Stimulated activated naive CD4-positive, alpha-beta T cell treated with Interleukin-2 at 50 U/mL for 16 hours (primary cell): Measurements from ENCODE around the gene DHRS2.
"Not testable (repeated sequence)": the region's sequence is repeated elsewhere in the genome, so short reads cannot be mapped to it uniquely, and the experiment has no call there.

Source experiments
- DNase-seq: peaks from one replicate; lab custom pipeline; 2025; lab: John Stamatoyannopoulos, UW

The DHRS2 gene

DNA sequence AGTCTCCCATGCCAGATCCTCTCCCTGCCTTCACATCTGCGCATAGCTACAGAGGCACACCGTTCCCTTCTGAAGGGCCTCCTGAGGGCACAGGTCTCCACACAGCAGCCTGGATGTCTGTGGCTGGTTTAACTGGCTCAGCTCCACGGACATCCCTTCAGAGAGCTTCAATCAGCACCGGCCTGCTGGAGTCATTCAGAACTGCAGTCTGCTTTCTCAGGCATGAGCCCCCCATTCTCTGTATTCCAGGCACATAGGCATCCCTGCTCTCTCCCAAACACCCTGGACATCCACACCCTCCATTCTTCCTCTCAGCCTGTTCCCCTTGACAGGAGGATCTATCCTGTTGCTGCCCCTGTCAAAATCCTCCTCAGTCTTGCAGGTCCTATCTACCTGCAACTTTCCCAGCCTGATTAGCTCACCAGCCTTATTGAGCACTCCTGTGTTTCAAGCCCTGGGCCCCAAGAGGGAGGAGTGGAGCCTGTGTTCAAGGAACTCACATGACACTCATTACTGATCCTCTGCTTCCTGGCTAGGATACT, 2.9 kb upstream of the DHRS2 start:
- no peak for DNase-seq

DNA sequence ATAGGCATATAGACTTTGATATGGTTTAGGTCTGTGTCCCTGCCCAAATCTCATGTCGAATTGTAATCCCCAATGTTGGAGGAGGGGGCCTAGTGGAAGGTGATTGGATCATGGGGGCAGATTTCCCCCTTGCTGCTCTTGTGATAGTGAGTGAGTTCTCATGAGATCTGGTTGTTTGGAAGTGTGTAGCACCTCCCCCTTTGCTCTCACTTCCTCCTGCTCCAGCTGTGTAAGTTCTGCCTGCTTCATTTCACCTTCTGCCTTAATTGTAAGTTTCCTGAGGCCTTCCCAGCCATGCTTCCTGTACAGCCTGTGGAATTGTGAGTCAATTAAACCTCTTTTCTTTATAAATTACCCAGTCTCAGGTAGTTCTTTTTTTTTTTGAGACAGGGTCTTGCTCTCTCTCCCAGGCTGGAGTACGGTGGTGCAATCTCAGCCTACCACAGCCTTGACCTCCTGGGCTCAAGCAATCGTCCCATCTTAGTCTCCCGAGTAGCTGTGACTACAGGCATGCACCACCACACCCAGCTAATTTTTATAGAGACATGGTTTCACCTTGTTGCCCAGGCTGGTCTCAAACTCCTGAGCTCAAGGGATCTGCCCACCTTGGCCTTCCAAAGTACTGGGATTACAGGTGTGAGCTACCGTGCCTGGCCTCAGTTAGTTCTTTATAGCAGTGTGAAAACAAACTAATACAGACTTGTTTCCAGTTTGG, 1.3 kb upstream of the DHRS2 start:
- not testable (repeated sequence) for DNase-seq

DNA sequence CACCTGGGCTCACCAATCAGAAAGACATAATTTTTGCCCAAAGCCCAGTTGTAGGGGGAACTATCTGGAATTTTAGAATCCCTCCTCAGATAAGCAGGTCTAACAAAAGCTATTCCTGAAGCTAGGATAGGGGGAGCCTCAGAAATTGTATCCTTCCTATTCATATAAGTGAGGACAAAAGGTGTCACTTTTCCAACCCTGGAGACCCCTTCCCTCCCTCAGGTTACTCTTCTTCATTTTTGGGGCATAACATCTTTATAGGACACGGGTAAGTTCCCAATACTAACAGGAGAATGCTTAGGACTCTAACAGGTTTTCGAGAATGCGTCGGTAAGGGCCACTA, 1.1 kb downstream of the DHRS2 start:
- DNase-seq: not testable (repeated sequence)

DNA sequence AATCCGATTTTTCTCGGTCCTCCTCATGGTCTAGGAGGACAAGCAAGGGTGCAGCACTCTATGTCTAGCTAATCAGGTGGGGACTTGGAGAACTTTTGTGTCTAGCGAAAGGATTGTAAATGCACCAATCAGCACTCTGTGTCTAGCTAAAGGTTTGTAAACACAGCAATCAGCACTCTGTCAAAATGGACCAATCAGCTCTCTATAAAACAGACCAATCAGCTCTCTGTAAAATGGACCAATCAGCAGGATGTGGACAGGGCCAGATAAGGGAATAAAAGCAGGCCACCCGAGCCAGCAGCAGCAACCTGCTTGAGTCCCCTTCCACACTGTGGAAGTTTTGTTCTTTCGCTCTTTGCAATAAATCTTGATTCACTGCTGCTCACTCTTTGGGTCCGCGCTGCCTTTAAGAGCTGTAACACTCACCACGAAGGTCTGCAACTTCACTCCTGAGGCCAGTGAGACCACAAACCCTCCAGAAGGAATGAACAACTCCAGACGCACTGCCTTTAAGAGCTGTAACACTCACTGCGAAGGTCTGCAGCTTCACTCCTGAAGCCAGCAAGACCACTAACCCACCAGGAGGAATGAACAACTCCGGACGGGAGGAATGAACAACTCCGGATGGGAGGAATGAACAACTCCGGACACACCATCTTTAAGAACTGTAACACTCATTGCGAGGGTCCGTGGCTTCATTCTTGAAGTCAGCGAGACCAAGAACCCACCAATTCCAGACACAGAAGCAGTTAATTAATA, 1.7 kb downstream of the DHRS2 start:
- not testable (repeated sequence) for DNase-seq

DNA sequence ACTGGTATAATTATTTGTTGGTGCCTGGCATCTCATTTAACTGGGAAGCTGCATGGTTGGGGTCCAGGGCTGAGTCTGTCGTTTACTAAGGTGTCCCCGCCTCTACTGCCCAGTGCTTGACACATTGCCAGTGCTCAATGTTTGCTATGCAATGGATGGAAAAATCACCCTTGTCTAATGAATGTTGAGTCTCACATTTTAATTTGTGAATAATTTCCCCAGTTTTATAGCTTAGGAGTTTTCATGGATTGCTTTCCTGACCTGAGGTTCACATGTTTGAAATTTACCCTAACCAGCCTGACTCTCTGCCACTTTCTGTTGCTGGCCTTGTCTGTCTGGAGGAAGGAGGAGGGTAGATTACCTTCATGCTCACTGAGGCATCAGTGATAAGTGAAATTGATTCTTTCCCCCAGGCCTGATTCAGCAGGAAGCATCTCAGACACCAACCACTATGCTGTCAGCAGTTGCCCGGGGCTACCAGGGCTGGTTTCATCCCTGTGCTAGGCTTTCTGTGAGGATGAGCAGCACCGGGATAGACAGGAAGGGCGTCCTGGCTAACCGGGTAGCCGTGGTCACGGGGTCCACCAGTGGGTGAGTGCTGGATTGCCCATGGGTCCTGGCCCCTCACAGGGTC, 2.4 kb downstream of the DHRS2 start:
- no peak for DNase-seq

DNA sequence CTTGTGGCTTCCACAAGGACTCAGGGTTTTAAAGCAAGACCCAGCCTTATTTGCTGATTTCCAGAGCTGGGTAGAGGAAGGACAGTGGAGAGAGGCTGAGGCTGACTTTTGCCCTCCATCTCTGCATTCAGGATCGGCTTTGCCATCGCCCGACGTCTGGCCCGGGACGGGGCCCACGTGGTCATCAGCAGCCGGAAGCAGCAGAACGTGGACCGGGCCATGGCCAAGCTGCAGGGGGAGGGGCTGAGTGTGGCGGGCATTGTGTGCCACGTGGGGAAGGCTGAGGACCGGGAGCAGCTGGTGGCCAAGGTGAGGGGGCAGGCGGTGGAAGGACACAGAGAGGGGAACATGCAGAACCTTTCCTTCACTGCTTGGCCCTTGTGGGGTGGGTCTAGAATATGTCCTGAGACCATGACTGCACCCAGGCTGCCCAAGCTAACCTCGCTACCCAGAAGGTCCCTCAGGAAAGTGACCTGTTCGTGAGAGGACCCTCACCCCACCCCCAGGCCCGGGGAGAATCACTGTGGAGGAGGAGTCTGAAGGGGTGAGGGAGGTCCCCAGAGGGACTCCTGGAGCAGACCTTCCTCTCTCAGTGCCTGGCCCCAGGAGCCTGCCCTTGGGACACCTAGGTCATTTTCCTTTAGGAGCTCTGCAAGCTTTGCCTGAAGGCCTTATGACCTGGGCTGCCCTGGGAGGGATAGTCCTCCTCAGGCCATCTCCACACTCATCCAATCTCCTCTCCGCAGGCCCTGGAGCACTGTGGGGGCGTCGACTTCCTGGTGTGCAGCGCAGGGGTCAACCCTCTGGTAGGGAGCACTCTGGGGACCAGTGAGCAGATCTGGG, 3.1 kb downstream of the DHRS2 start:
- no peak for DNase-seq

DNA sequence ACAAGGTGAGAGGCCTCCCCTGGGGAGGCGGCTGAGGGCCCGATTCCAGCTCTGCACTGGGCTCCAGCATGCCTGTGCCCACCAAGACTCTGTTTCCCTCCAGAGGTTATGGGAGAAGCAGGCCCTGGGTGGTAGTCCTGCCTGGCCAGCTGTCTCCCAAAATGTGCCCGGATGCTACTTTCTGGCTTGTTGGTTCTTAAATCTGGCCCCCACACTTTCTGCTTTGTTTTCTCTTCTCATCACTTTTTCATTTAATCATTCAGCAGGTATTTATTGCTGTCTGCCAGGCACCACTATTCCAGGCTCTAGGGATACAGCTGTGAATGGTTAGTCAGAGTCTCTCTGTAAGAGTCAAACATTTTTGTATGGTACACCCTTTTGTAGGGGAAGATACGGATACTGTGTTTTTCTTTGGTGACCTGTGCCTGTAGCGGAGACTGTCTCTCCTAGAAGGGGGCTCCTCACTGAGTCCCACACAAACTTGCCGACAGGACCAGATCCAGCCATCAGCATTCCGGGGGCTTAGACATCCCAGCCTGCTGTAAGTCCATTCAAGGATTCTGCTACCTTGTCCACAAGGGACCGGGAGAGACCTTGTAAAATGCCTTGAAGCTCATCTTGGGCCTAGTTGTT, 3.8 kb downstream of the DHRS2 start:
- no peak for DNase-seq

DNA sequence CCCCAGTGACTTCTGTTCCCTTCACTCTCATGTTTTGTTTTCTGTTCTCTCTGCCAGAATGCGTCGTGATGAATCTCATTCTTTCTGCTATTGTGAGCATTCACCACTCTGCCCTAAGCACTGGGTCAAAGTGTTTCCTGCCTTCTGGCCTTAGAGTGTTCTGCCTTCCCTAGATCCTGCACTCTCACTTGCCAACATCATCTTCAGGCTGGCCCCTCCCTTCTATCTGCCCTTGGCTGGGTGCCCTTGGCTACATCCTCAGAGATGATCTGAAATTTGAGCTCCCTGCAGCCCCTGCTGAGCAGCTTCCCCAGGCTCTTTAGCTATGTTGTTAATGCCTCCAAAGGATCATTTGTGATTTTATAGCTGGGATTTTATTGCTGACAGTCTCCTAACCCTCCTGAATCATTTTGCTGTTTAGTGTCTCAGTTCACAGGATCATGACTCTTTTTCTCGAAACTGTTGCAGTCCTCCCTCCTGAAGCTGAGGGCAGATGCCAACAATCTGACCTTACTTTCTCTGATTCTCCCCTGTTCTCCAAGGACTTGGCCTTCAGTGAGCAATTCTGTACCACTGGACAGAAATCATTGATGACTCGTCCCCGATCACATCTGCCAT, 4.5 kb downstream of the DHRS2 start:
- DNase-seq: no peak

DNA sequence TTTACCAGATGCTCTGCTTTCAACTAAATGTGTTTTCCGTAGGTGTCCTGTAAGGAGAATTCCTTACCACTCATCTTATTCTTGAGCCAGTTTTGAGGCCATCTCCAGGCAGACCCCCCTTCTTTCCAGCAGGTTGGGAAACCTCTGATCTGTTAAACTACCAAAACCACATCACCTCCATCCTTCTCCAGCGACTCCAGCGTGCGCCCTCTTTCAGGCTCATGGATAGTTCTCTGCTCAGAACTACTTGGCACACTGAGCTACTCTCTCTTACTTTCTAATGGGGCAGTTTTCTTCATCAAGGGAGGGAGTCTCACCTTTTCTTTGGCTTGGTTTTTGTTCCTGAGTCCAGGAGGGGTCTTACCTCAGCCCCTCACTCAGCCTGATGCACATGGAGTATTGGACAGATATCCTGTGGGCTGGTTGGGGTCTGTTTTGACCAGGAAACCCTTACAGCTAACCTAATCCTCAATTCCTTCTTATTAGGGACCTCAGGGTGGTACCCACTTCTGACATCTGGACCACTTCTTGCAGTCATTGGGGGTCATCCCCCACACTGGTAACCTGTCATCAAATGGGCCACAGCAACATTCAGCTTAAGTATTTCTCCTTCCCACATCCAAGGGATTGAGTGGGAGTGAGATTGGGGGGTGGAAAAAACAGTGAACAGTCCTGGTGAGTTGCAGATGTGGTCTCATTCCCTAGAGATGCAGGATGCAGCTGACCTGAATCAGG, 5.2 kb downstream of the DHRS2 start:
- DNase-seq: no peak

DNA sequence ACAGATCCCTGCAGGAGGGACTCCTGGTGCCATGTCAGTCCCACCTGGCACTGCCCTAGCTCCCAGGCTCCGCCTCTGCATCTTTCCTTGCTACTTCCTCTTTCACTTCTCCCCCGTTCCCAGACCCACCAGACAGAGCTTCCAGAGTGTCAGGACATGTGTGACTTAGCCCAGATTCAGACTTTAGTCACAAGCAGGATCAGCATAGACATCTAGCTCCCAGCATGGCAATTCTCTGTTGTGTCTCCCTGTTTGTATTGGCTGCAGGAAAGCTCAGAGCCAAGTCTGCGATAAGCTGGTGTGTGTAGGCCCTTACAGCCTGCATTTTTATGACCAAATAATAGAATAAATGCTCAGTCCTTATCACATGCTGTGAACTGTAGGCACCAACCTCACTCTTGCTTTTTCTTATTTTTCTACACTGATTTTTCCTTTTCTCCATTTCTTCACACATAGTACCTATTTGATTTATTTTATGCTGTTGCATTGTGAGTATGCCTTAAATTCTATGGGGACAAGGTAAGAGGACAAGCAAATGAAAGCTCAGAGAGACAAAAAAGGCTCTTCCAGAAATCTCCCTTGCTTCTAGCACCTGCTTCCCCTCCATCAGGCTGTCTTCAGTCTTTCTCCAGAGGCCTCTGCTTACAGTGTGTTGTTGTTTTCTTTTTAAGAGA, 5.9 kb downstream of the DHRS2 start:
- DNase-seq: no peak

DNA sequence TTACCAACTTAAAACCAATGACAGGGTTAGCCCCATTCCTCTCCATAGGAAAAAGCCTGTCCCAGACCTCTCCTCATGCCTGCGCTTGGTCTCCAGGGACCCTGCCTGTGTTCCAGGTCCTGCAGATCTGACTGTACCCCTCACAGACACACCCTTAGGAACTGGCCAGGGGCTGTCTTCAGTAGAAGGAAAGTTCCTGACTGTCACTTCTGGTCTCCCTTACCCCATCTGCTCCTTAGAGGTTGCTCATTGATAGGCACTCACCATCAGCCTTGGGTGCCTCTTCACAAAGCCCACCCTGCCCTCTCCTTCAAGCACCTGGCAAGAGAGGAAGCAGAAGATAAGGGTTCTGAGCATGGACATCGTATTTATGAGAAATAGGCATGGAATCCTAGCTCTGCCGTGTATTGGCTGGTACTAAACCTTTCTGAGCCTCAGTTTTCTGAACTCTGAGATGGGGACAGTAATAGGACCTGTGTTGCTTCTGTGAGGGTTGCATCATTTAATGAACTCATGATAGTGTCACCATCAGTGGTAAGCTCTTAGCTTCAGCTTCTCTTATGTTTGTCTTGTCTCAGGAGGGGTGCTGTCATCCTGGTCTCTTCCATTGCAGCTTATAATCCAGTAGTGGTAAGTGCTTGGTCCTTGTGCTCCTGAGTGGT, 7.5 kb downstream of the DHRS2 start:
- DNase-seq: no peak

DNA sequence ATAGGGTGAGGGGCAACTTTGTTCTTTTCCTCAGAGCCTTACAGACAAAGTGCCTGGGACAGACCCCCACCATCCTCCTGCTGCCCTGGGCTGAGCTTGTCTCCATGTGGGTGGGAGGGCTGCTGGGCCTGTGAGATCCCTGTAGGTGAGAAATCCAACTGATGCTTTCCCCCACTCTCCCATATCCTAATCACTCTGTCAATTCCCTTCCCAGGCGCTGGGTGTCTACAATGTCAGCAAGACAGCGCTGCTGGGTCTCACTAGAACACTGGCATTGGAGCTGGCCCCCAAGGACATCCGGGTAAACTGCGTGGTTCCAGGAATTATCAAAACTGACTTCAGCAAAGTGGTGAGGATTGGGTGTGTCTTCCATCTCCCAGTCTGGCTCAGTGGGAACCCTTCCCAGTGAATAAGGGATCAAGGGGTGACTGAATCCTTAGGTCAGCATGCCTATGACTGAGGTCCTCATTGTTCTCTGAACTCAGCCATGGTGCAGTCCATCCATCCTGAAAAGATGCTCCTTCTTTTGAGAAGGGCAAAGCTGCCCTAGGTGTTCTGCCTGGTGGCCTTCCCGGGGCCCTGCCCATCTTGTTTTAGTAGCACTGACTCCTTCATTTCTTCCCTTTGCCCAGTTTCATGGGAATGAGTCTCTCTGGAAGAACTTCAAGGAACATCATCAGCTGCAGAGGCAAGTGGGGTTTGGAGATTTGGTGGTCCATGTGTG, 8.2 kb downstream of the DHRS2 start:
- no peak for DNase-seq

DNA sequence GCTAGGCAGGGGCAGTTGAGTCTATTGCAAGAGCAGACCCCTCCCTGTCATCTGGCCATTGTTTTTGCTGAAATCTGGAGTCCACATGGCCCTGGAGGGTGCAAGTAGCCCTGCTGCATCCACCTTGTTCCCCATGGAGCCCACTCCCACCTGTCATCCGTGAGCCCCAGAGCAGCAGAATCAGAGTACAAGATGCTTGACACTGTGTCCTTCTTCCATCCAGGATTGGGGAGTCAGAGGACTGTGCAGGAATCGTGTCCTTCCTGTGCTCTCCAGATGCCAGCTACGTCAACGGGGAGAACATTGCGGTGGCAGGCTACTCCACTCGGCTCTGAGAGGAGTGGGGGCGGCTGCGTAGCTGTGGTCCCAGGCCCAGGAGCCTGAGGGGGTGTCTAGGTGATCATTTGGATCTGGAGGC, 8.8 kb downstream of the DHRS2 start:
- no peak for DNase-seq

DNA sequence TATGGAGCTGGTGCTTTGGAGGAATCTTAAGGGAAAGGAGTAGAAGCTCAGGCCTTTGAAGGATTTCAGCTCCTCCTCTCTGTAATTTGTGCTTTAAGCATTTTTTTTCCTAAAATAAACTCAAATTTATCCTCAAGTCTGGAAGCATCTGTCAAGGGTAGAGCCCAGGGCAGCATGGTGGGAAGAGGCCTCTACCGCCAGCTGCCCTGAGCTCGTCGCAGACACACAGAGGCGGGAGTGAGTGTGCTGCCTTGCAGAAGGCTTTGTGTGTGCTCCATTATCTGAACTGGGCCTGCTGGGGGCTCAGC, 9.3 kb downstream of the DHRS2 start:
- DNase-seq: no peak

DNA sequence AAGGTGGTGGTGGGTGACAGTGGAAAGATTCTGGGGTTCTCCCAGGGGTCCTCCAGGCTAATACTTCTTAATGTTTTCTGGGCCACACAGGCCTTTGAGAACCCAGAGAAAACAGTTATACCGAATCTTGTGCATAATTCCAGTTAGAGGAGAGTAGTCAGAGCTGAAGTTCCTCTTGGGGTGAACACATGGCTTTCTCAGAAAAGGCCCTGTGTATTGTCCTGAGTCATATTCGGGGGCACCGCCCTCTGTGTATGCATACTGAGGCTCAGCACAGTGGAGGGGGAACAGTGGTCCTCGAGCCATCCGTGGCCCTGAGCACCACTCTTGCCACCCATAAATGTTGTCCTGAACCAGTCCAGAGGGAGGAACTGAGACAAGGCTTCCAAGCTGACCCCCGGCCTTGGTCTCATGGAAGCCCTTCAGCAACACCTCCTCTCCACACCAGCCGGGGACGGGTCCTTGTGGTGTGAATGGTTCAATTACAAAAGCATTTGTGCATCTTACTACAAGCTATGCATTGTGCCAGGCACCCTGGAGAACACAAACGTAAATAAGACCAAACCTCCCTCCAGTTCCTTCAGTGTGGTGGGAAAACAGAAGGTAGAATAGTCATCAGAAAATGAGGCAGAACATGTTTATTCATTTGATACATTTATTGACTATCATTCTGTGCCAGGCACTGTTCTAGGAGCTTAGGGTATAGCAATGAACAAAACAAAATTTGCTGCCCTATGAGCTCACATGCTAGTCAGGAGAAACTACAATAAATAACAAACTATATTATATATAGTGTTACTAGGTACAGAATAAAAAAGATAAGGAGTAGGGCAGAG, 9.9 kb downstream of the DHRS2 start:
- DNase-seq: no peak

DNA sequence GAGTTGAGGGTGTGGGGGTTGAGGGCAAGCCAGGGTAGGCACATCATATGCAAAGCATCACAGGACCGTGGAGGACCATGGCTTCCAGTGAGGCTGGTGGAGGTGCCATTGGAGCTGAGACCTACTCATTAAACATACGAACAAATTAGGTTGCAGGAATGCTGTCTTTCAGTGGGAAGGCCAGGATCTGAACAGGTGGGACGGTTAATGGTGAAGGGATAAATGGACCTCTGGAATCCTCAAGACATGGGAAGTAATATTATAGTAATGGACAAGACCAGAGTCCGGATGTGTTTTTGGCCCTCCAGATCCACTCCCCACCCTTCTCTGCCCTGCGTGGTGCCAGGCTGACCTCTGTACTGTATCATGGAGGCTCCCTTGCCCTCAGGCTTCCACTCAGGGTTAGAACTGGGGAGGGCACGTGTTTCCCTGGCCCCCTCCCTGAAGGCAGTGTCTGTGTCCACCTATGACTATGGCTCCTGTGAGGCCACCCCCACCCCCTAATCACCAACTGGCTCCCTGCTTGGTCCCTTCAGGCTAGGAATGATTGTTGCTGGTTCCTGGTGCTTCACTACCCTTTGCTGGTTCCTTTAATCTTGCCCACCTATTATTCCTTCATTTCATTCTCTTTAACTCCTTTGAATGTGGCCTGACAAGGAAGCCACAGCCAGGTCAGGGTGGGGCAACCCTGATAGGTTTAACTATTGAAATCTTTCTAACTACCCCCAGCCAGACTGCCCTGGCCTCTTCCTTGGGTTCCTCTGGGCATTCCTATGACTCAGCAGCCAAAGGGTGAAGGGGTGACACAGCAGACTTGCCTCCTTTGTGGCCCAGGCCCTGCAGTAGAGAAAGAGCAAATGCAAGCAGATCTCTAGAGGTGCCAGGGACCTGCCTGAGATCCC, 10.7 kb downstream of the DHRS2 start:
- no peak for DNase-seq

DNA sequence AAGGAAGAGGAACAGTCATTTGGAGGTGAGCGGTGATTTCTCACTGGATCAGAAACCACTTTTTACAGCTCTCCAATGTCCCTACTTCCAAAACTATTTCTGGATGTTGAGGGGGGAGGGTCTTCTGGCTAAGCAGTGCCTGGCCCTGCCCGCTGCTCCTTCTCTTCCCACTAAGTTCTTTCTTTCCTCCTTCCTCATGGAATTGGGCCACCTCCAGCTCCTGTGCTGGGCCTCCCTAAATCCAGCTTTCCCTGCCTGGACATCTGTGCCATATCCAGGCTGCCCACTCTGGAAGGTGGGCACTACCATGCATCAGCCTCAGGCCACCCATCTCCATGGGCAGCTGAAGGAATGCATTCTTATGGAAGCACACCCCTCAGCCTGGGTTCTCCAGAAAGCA, 11.5 kb downstream of the DHRS2 start:
- no peak for DNase-seq
